ENCODE measurements around the gene EXOC2. TPM values are rescaled to one million over a fixed set of nuclear protein-coding genes. Genes with fewer than 3 reads are reported as not detected.

The EXOC2 gene
- total RNA-seq, 1 donor from 2014 or later, result 22.0 TPM

- no peak for TF ChIP-seq CTCF (conservative IDR thresholded peaks at IDR 0.05; ENCODE audit: low read depth, low read length)
Measured at GRCh38 chr6:496649-497048, 196.3 kb downstream of the EXOC2 start.

GRCh38 chr6:494394-494793 is 198.5 kb downstream of the EXOC2 start:
- TF ChIP-seq CTCF (conservative IDR thresholded peaks at IDR 0.05; ENCODE audit: low read depth, low read length), result no peak
- no peak for DNase-seq (ENCODE audit: low read depth)

More at GRCh38 chr6:496649-497048, 196.3 kb downstream of the EXOC2 start:
- DNase-seq (ENCODE audit: low read depth), result no peak
- H3K4me3 ChIP-seq (ENCODE audit: low read depth, low read length), result no peak overlapping the region

GRCh38 chr6:493840-494239 is 199.1 kb downstream of the EXOC2 start:
- H3K4me3 ChIP-seq (ENCODE audit: low read depth, low read length), result no peak overlapping the region
- no peak for TF ChIP-seq CTCF (conservative IDR thresholded peaks at IDR 0.05; ENCODE audit: low read depth, low read length)
- DNase-seq (ENCODE audit: low read depth), result no peak

More at GRCh38 chr6:494394-494793, 198.5 kb downstream of the EXOC2 start:
- no peak overlapping the region for H3K4me3 ChIP-seq (ENCODE audit: low read depth, low read length)

- TF ChIP-seq CTCF (conservative IDR thresholded peaks at IDR 0.05; ENCODE audit: low read depth, low read length), result no peak
- H3K4me3 ChIP-seq (ENCODE audit: low read depth, low read length), result no peak overlapping the region
- no peak for DNase-seq (ENCODE audit: low read depth)
Measured at GRCh38 chr6:492816-493414, 200.0 kb downstream of the EXOC2 start.

- no peak for DNase-seq (ENCODE audit: low read depth)
Measured at GRCh38 chr6:492178-492577, 200.8 kb downstream of the EXOC2 start.

GRCh38 chr6:491233-491632 is 201.7 kb downstream of the EXOC2 start:
- TF ChIP-seq CTCF (conservative IDR thresholded peaks at IDR 0.05; ENCODE audit: low read depth, low read length), result no peak

More at GRCh38 chr6:492178-492577, 200.8 kb downstream of the EXOC2 start:
- no peak overlapping the region for H3K4me3 ChIP-seq (ENCODE audit: low read depth, low read length)
- TF ChIP-seq CTCF (conservative IDR thresholded peaks at IDR 0.05; ENCODE audit: low read depth, low read length), result no peak

More at GRCh38 chr6:491233-491632, 201.7 kb downstream of the EXOC2 start:
- DNase-seq (ENCODE audit: low read depth), result no peak
- no peak overlapping the region for H3K4me3 ChIP-seq (ENCODE audit: low read depth, low read length)
